Activated CD4-positive, alpha-beta T cell treated with anti-CD3 and anti-CD28 coated beads for 36 hours (primary cell): ENCODE data around the gene GJC1. TPM values are rescaled to one million over a fixed set of nuclear protein-coding genes. Genes with fewer than 3 reads are reported as not detected.

Experiments used
- ATAC-seq: fragments of 200-7000 bp; cut with Tn5 transposase; one replicate; pipeline ENCODE4 v1.10.0; 2021; ENCODE audit warnings: mild to moderate bottlenecking, moderate library complexity
- CTCF ChIA-PET: fragments of 350-600 bp; sonication (Branson Sonifier 250); formaldehyde crosslinking; loops from one replicate; lab custom pipeline; 2021; ENCODE audit warnings: antibody characterized with exemption; lab: Charles Lee
- POLR2A ChIA-PET: fragments of 350-600 bp; sonication (Branson Sonifier 250); formaldehyde crosslinking; loops from one replicate; lab custom pipeline; 2021; ENCODE audit warnings: antibody characterized with exemption, inconsistent platforms; lab: Charles Lee
- DNase-seq: peaks from one replicate; pipeline ENCODE4 v3.0.0-alpha.2; 2020
- H3K27ac Mint-ChIP-seq: one replicate; pipeline ENCODE4 v1.8.0; 2021; ENCODE audit warnings: mixed read lengths
- H3K27me3 Mint-ChIP-seq: one replicate; pipeline ENCODE4 v1.8.0; 2021; ENCODE audit warnings: mixed read lengths
- H3K36me3 Mint-ChIP-seq: one replicate; pipeline ENCODE4 v1.8.0; 2021; ENCODE audit warnings: low read depth, mixed read lengths
- H3K4me1 Mint-ChIP-seq: one replicate; pipeline ENCODE4 v1.8.0; 2021; ENCODE audit warnings: mixed read lengths
- H3K4me3 Mint-ChIP-seq: one replicate; pipeline ENCODE4 v1.8.0; 2021; ENCODE audit warnings: mild to moderate bottlenecking, moderate library complexity, mixed read lengths
- H3K9me3 Mint-ChIP-seq: one replicate; pipeline ENCODE4 v1.8.0; 2021; ENCODE audit warnings: low read depth, mixed read lengths
- intact Hi-C, 2 experiments: fragments of 100-400 bp; cut with DNase I in 1 of 2; cut with micrococcal nuclease in 1 of 2; formaldehyde crosslinking; loops; one replicate each; pipeline versions ENCODE4 v1.14.2 to v1.15.1; 2022 to 2024; cut with DNase I, micrococcal nuclease
- total RNA-seq, 2 experiments: library from RNA; stranded (reverse); gene quantifications; one replicate each; pipeline ENCODE4 v1.2.3, GENCODE V29; 2021

Gene GJC1
- total RNA-seq, 2 experiments from 2014 or later = 3.3 to 3.7 TPM

DNA sequence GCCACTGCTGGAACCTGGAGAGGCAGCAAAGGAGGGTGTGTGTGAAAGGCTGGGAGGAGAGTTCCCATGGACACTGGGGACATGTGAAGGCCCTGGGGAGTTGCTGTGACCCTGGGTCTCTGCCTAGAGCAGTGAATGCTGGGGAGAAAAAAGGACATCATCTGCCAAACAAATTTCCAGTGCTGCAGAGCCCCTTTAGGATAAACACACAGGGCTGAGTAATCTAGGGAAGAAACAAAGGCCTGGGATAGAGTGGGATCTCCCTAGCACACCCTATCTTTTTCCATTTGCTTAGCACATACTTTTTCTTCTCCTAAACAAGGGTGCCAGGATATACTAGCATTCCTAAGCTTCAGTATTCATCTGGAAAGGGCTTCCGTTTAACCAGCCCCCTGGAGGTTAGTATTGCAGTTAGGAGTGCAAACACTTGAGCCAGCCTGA, 14.3 kb upstream of the GJC1 start:
- no peak for ATAC-seq
- DNase-seq = no peak
- ChIA-PET CTCF (interaction anchor here (0.8 kb wide), 1 partner anchor 15 kb away, joined by 3 read pairs; no protein-coding TSS in a partner anchor), POLR2A (interaction anchor here (0.7 kb wide), 1 partner anchor 482 kb away, joined by 8 read pairs; no protein-coding TSS in a partner anchor)
- Mint-ChIP-seq H3K27ac (no peak overlapping the region), H3K27me3 (no peaks in the 10 kb centered on the region), H3K36me3 (no peaks in the 10 kb centered on the region), H3K4me3 (no peak overlapping the region), H3K4me1 (peaks cover 6% of the 10 kb centered on the region), H3K9me3 (no peaks in the 10 kb centered on the region)
- intact Hi-C loops = no loop called here

DNA sequence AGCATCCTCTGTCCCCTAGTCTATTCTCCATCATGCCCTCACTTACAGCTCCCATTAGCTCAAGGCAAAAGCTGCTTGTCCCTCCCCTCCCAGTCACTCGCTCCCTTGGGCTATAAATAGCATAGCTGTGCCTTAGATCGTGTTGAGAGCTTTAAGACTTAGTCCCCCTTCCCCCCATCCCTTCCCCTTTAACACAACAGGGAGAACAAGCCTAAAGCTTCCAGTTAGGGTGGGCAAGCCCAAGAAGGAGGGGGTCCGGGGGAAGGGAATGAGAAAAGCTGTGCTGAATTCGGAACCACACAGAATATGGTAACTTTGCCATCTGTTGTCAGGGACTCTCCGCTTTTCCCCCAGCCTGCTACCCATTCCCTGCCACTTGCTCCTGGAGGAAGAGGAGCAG, 12.7 kb upstream of the GJC1 start:
- peaks cover 6% of the 10 kb centered on the region for H3K4me1 Mint-ChIP-seq
- DNase-seq = no peak
- H3K27ac Mint-ChIP-seq = no peak overlapping the region
- POLR2A ChIA-PET = no interaction called here
- no peak for ATAC-seq
- H3K9me3 Mint-ChIP-seq = no peaks in the 10 kb centered on the region
- H3K36me3 Mint-ChIP-seq = no peaks in the 10 kb centered on the region
- CTCF ChIA-PET = interaction anchor here (0.6 to 1.2 kb wide), 2 partner anchors 10 to 1030 kb away, joined by 3 to 4 read pairs; no protein-coding TSS in a partner anchor
- intact Hi-C loops = no loop called here
- no peak overlapping the region for H3K4me3 Mint-ChIP-seq
- H3K27me3 Mint-ChIP-seq = no peaks in the 10 kb centered on the region

DNA sequence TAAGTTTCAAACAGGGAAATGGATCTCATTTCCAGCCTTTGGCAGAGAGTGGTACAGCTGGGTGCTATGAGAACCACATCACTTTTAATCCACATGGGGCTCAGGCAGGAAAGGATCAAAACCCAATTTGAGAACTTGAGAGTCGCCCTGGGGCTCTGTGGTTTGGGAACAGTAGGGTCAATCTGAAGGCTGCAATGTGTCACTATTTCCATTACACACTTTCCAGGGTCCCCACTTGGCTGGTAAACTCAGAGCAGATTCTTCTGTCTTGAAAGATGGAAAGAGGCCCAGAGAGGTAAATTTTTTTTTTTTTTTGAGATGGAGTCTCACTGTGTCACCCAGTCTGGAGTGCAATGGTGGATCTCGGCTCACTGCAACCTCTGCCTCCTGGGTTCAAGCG, 10.8 kb upstream of the GJC1 start:
- Mint-ChIP-seq H3K27me3 (no peaks in the 10 kb centered on the region), H3K36me3 (no peaks in the 10 kb centered on the region), H3K27ac (no peak overlapping the region), H3K9me3 (no peaks in the 10 kb centered on the region), H3K4me3 (no peak overlapping the region), H3K4me1 (peaks cover 6% of the 10 kb centered on the region)
- intact Hi-C loops = no loop called here
- DNase-seq = peak; percentile 37
- ATAC-seq = peak; percentile 58
- ChIA-PET CTCF (interaction anchor here (1.0 kb wide), 1 partner anchor 256 kb away, joined by 3 read pairs; no protein-coding TSS in a partner anchor), POLR2A (no interaction called here)

DNA sequence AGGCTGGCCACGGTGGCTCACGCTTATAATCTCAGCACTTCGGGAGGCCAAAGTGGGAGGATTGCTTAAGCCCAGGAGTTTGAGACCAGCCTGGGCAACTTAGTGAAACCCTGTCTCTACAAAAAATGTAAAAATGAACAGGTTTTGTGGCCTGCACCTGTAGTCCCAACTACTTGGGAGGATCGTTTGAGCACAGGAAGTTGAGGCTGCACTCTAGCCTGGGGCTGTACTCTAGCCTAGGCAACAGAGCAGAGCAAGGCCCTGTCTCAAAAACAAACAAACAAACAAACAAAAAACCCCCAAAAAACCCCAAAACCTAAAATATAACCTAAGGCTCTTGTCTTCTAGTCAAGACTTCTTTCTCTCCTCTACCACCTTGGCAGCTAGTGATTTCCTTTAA, 10.2 kb upstream of the GJC1 start:
- intact Hi-C loops = no loop called here
- Mint-ChIP-seq H3K4me3 (no peak overlapping the region), H3K27me3 (no peaks in the 10 kb centered on the region), H3K36me3 (no peaks in the 10 kb centered on the region), H3K27ac (no peak overlapping the region), H3K4me1 (peaks cover 6% of the 10 kb centered on the region), H3K9me3 (no peaks in the 10 kb centered on the region)
- ChIA-PET CTCF (no interaction called here), POLR2A (interaction anchor here (1.0 kb wide), 1 partner anchor 43 kb away, joined by 5 read pairs; no protein-coding TSS in a partner anchor)
- no peak for ATAC-seq
- no peak for DNase-seq

DNA sequence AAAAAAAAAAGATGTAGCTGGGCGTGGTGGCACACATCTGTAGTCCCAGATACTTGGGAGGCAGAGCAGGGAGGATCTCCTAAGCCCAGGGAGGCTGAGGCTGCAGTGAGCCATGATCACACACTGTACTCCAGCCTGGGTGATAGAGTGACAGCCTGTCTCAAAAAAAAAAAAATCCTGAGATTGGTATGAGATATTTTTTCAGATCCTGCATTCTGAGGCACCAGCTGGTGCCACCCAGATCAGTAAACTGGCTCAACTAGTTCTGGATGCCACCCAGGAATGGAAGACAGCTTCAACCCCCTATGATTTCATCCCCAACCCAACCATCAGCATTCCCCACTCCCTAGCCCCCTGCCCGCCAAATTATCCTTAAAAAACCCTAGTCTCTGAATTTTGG, 7.1 kb upstream of the GJC1 start:
- peaks cover 6% of the 10 kb centered on the region for H3K4me1 Mint-ChIP-seq
- POLR2A ChIA-PET = no interaction called here
- no peaks in the 10 kb centered on the region for H3K36me3 Mint-ChIP-seq
- H3K27ac Mint-ChIP-seq = no peak overlapping the region
- CTCF ChIA-PET = interaction anchor here (0.9 to 2.4 kb wide), 2 partner anchors 10 to 58 kb away, joined by 3 to 5 read pairs; no protein-coding TSS in a partner anchor
- ATAC-seq (no peak), DNase-seq (no peak)
- H3K4me3 Mint-ChIP-seq = no peak overlapping the region
- H3K27me3 Mint-ChIP-seq = peaks cover 7% of the 10 kb centered on the region
- intact Hi-C loops = no loop called here
- no peaks in the 10 kb centered on the region for H3K9me3 Mint-ChIP-seq

DNA sequence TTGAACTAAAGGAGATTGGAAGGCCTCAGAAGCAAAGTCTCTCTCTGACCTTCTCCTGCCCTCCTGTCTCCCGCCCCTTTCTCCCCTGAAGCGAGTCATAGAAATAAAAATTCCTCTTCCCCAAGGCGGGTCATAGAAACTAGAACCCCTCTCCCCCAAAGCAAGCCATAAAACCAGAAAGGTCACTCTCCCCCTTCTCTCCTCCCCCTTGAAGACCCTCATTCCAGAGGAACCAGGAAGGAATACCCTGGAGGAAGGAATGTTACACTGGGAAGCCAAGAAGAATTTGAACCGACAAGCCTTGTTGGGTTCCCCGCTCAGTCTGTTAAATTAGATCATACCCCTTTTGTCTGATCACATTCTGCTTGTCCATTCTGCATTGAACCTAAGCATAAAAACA, 2.7 kb upstream of the GJC1 start:
- DNase-seq (no peak), ATAC-seq (no peak)
- Mint-ChIP-seq H3K9me3 (no peaks in the 10 kb centered on the region), H3K36me3 (no peaks in the 10 kb centered on the region), H3K4me3 (no peak overlapping the region), H3K27ac (no peak overlapping the region), H3K27me3 (peaks cover 27% of the 10 kb centered on the region), H3K4me1 (peaks cover 13% of the 10 kb centered on the region)
- POLR2A ChIA-PET = no interaction called here
- intact Hi-C loops = no loop called here
- CTCF ChIA-PET = interaction anchor here (0.6 to 1.2 kb wide), 2 partner anchors 10 to 1070 kb away, joined by 3 to 4 read pairs; no protein-coding TSS in a partner anchor

DNA sequence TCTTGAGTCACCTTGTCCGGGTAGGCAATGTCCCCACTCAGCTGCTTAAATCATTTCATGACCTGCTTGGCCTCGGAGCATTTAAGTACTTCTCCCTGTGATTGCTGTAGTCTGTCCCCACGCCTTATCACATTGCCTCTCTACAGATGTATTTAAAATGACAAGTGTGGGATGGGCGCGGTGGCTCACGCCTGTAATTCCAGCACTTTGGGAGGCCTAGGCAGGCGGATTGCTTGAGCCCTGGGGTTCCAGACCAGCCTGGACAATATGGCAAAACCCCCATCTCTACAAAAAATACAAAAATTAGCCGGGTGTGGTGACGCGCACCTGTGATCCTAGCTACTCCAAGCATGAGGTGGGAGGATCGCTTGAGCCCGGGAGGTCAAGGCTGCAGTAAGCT, 1.3 kb upstream of the GJC1 start:
- Mint-ChIP-seq H3K27me3 (peaks cover 36% of the 10 kb centered on the region), H3K9me3 (no peaks in the 10 kb centered on the region), H3K27ac (no peak overlapping the region), H3K4me3 (no peak overlapping the region), H3K4me1 (peaks cover 13% of the 10 kb centered on the region), H3K36me3 (no peaks in the 10 kb centered on the region)
- ATAC-seq (no peak), DNase-seq (no peak)
- CTCF ChIA-PET = interaction anchor here (0.7 to 1.6 kb wide), 3 partner anchors 52 to 182 kb away, joined by 3 read pairs; no protein-coding TSS in a partner anchor
- POLR2A ChIA-PET = interaction anchor here (0.6 kb wide), 2 partner anchors 56 to 107 kb away, joined by 3 read pairs; no protein-coding TSS in a partner anchor
- intact Hi-C loops = no loop called here

DNA sequence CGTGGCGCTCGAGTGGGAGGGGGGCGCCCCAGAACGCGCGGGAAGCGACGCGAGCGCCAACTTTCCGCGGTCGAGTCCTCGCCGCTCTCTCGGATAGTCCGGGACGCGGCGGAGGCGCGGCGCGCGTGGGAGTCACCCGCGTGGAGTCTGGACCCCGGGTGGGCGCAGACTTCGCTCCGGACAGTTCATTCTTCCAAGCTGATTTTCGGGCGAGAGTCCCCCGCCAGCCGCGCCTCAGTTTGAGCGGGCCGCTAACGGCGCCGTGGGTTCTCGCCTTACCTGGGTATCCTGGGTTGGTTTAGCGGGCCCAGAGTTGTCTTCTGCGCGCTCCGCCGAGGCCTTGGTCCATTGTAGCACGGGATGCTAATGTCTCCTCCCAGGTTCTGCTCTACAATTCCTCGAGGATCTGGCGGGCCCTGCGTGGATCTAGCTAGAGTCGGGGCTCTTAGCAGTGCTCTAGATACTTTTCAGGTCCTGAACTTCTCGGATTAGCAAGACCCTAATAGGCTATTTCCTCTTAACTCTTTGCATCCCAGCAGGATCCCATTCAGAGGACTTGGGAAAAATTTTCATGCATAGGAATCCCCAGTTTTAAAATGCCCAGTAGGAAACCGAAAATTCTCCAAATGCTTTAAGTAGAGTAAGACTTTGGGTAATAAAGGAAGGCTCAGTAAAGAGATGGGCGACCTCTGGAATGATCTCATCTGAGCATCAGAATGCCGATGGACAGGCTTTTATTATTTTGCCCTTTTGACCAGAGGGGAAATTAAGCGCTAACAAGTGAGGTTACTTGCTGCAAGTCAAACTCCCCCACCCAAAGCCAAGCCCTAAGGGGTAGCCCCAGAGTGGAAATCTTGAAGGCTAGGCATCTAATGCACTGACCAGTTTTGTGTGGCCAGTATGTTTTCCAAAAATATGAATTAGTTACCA, 537 bp upstream of the GJC1 start:
- POLR2A ChIA-PET = interaction anchor here (0.6 kb wide), 2 partner anchors 55 to 106 kb away, joined by 3 read pairs; no protein-coding TSS in a partner anchor
- no peaks in the 10 kb centered on the region for H3K36me3 Mint-ChIP-seq
- H3K9me3 Mint-ChIP-seq = no peaks in the 10 kb centered on the region
- intact Hi-C loops = no loop called here
- H3K27ac Mint-ChIP-seq = no peak overlapping the region
- peak overlapping the region; percentile 65 for H3K4me3 Mint-ChIP-seq
- CTCF ChIA-PET = interaction anchor here (0.7 to 1.6 kb wide), 4 partner anchors 51 to 238 kb away, joined by 3 read pairs; no protein-coding TSS in a partner anchor
- DNase-seq = peak; percentile 34
- peak; percentile 21 for ATAC-seq
- peaks cover 13% of the 10 kb centered on the region for H3K4me1 Mint-ChIP-seq
- peaks cover 36% of the 10 kb centered on the region for H3K27me3 Mint-ChIP-seq

DNA sequence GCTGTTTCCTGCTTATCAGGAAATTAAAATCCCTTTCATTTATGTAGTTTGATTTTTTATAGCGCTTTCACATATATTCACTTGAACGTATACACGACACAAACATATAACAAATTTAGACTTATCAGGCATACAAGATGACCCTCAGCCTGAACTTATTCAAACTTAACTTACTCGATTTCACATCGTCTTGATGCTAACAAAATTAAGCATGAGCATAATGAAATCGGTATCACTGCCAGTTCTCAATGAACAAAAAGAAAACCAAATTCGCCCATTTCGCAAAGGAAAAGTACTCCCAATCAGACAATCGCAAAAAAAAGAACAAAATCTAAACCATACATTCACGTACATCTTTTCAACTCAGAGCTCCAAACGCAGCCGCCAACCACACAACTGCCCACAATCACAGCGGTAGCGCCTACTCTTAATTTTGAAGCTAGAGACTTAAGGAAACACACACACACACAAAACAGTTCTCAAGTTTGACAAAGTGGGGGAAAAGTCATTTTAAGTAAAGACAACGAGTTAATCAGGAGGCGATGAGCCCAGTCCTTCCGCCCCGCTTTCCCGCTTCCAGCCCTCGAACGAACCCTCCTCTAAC, 1.1 kb downstream of the GJC1 start:
- CTCF ChIA-PET = interaction anchor here (0.7 to 1.0 kb wide), 3 partner anchors 23 to 52 kb away, joined by 3 read pairs; no protein-coding TSS in a partner anchor
- Mint-ChIP-seq H3K27me3 (peaks cover 38% of the 10 kb centered on the region), H3K27ac (peak overlapping the region; percentile 75), H3K4me3 (peak overlapping the region; percentile 76), H3K4me1 (peaks cover 13% of the 10 kb centered on the region), H3K9me3 (no peaks in the 10 kb centered on the region), H3K36me3 (no peaks in the 10 kb centered on the region)
- POLR2A ChIA-PET = no interaction called here
- intact Hi-C loops = loop anchor here (1.0 to 5.0 kb wide), 4 partner anchors 50 to 138 kb away; partner anchors contain the start of gene C1QL1 (in 1 of the 2)
- ATAC-seq (peak; percentile 23), DNase-seq (peak; percentile 51)

DNA sequence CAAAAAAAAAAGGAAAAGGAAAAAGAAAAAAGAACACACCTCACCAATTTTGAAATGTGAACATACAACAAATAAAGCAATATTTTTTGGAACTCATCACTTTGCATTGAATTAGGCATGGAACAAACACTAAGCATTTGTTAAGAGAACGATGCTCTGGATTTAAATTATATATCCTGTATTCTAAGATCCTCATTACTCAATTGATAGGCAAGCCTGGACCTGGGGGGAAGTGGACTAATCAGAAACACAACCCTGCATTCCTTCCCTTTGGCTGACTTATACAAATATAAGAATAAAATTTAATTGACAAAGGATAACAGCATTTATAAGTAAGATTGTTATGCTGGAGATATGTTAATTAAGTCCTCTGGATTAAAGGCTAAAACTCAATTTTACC, 2.2 kb downstream of the GJC1 start:
- H3K27me3 Mint-ChIP-seq = peaks cover 36% of the 10 kb centered on the region

More for the DNA sequence above, 2.2 kb downstream of the GJC1 start:
- DNase-seq = no peak
- Mint-ChIP-seq H3K27ac (no peak overlapping the region), H3K9me3 (no peaks in the 10 kb centered on the region), H3K4me1 (peaks cover 13% of the 10 kb centered on the region), H3K36me3 (no peaks in the 10 kb centered on the region), H3K4me3 (no peak overlapping the region)
- ChIA-PET CTCF (interaction anchor here (0.7 to 1.0 kb wide), 2 partner anchors 37 to 51 kb away, joined by 3 read pairs; no protein-coding TSS in a partner anchor), POLR2A (no interaction called here)
- intact Hi-C loops = loop anchor here (5.0 kb wide), 2 partner anchors 51 to 139 kb away; partner anchors contain the start of gene C1QL1 (in 1 of the 2)
- no peak for ATAC-seq
